ENCODE results near the gene PLOD2.

The PLOD2 gene

DNA sequence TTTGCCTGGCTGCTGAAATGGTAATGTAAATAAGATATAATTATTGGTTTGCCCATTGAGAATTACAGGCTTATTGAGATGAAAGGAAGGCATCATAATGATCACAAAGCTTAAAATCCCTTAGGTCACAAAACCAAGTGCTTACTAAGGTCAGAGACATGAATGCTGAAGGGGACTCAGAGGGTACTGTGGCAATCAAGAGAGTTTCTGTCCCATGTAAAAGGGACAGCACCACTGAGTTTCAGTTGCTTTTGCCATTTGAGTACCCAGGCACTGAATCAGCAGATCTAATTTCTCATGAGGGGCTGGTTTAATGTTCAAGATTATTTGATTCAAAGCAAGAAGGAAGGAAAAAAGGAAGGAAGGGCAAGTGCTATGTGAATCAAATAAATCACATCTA lies 127.0 kb downstream of the PLOD2 start:
- H3K4me1 ChIP-seq (ENCODE audit: control insufficient read depth, insufficient read depth, low read depth, low read length) = no peaks in the 10 kb centered on the region
- no peak overlapping the region for H2BK120ac ChIP-seq (ENCODE audit: low read depth, low read length)
- H2AK5ac ChIP-seq (ENCODE audit: low read length, severe bottlenecking) = no peak overlapping the region
- no peak overlapping the region for H3K9ac ChIP-seq (ENCODE audit: low read length)
- H3K23ac ChIP-seq (ENCODE audit: low read length in 2 of 2) = no peak overlapping the region
- H3K79me1 ChIP-seq (replicated peaks; ENCODE audit: low read length, poor library complexity, severe bottlenecking) = no peaks in the 10 kb centered on the region
- no peak overlapping the region for H2BK5ac ChIP-seq (ENCODE audit: low read depth, low read length, poor library complexity, severe bottlenecking)
- no peak overlapping the region for H4K8ac ChIP-seq (ENCODE audit: low read length)
- H3K27me3 ChIP-seq (ENCODE audit: control insufficient read depth in 1 of 2, insufficient read depth in 1 of 2, low read length in 2 of 2) = no peaks in the 10 kb centered on the region
- H2BK15ac ChIP-seq (ENCODE audit: low read depth, poor library complexity, severe bottlenecking) = no peak overlapping the region
- no peak overlapping the region for H3K27ac ChIP-seq (ENCODE audit: low read length, poor library complexity, severe bottlenecking)
- no peak for DNase-seq
- no peak overlapping the region for H3K4ac ChIP-seq (ENCODE audit: low read depth in 1 of 2, low read length in 2 of 2)
- no peak overlapping the region for H3K4me2 ChIP-seq (ENCODE audit: low read length, poor library complexity, severe bottlenecking)
- H3K14ac ChIP-seq (ENCODE audit: low read length in 2 of 2) = no peak overlapping the region
- no peak overlapping the region for H3K18ac ChIP-seq (ENCODE audit: low read depth in 1 of 2, low read length in 2 of 2)
- no peak overlapping the region for H2BK12ac ChIP-seq (ENCODE audit: low read length in 2 of 2)
- H4K91ac ChIP-seq (ENCODE audit: low read length) = no peak overlapping the region
- no peak overlapping the region for H2AFZ ChIP-seq (ENCODE audit: low read depth, low read length)
- no peak overlapping the region for H3K4me3 ChIP-seq (ENCODE audit: insufficient read depth in 1 of 2, low read depth in 1 of 2, low read length in 2 of 2)
- no peaks in the 10 kb centered on the region for H3K36me3 ChIP-seq (ENCODE audit: control insufficient read depth in 1 of 2, insufficient read depth in 2 of 2, low read depth in 1 of 2, low read length in 2 of 2)
- peaks cover 6% of the 10 kb centered on the region for H3K9me3 ChIP-seq (ENCODE audit: control insufficient read depth, low read length)

DNA sequence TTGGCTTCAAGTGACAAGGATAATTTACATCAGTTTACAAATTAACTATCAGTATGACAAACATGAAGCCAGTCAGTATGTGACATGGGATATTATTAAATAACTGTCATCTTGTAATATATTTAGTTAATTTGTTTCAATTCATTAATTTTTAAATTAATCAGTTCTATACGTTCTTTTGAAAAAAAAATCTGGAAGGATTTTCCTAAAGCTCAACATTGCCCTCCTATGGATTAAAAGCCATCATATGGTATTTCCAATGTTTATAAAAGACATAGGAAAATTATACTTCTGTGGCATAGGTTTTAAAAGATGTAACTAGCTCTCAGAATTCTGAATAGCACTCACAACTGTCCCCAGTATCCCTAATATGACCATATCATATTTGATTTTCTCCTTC lies 134.4 kb downstream of the PLOD2 start:
- Histone ChIP-seq H4K8ac (ENCODE audit: low read length) (no peak overlapping the region), H2AK5ac (ENCODE audit: low read length, severe bottlenecking) (no peak overlapping the region), H3K4me2 (ENCODE audit: low read length, poor library complexity, severe bottlenecking) (no peak overlapping the region), H2BK12ac (ENCODE audit: low read length in 2 of 2) (no peak overlapping the region), H2BK5ac (ENCODE audit: low read depth, low read length, poor library complexity, severe bottlenecking) (no peak overlapping the region), H3K9me3 (ENCODE audit: control insufficient read depth, low read length) (peaks cover 6% of the 10 kb centered on the region), H4K91ac (ENCODE audit: low read length) (no peak overlapping the region), H3K4ac (ENCODE audit: low read depth in 1 of 2, low read length in 2 of 2) (no peak overlapping the region), H3K79me1 (replicated peaks; ENCODE audit: low read length, poor library complexity, severe bottlenecking) (no peaks in the 10 kb centered on the region), H2BK120ac (ENCODE audit: low read depth, low read length) (no peak overlapping the region), H3K23ac (ENCODE audit: low read length in 2 of 2) (no peak overlapping the region), H3K14ac (ENCODE audit: low read length in 2 of 2) (no peak overlapping the region), H3K4me3 (ENCODE audit: insufficient read depth in 1 of 2, low read depth in 1 of 2, low read length in 2 of 2) (no peak overlapping the region), H3K4me1 (ENCODE audit: control insufficient read depth, insufficient read depth, low read depth, low read length) (no peaks in the 10 kb centered on the region), H3K27ac (ENCODE audit: low read length, poor library complexity, severe bottlenecking) (no peak overlapping the region), H3K27me3 (ENCODE audit: control insufficient read depth in 1 of 2, insufficient read depth in 1 of 2, low read length in 2 of 2) (no peaks in the 10 kb centered on the region), H3K18ac (ENCODE audit: low read depth in 1 of 2, low read length in 2 of 2) (no peak overlapping the region), H3K36me3 (ENCODE audit: control insufficient read depth in 1 of 2, insufficient read depth in 2 of 2, low read depth in 1 of 2, low read length in 2 of 2) (no peaks in the 10 kb centered on the region), H2BK15ac (ENCODE audit: low read depth, poor library complexity, severe bottlenecking) (no peak overlapping the region), H3K9ac (ENCODE audit: low read length) (no peak overlapping the region), H2AFZ (ENCODE audit: low read depth, low read length) (no peak overlapping the region)
- no CpG with 5 or more reads among the region's 1 CpG for whole genome bisulfite sequencing
- no peak for DNase-seq

DNA sequence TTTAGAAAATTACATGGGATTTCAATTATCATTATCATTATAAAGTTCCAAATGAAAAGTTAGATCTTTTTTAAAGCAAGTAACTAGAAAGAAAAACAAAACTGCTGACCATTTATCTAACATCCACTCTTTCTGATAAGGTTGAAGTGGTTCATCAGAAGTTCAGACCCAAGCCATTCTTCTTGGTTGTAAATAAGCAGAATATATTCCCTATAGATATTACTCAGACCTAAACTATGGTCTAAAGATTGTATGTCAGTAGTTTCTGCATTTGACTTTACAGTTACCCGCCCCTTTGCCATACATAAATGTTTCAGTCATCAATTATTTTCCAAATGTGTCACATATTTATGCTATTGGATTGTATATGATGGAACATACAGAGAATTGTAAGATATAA lies 136.7 kb downstream of the PLOD2 start:
- Histone ChIP-seq H3K27me3 (ENCODE audit: control insufficient read depth in 1 of 2, insufficient read depth in 1 of 2, low read length in 2 of 2) (no peaks in the 10 kb centered on the region), H3K79me1 (replicated peaks; ENCODE audit: low read length, poor library complexity, severe bottlenecking) (no peaks in the 10 kb centered on the region), H3K18ac (ENCODE audit: low read depth in 1 of 2, low read length in 2 of 2) (no peak overlapping the region)

DNA sequence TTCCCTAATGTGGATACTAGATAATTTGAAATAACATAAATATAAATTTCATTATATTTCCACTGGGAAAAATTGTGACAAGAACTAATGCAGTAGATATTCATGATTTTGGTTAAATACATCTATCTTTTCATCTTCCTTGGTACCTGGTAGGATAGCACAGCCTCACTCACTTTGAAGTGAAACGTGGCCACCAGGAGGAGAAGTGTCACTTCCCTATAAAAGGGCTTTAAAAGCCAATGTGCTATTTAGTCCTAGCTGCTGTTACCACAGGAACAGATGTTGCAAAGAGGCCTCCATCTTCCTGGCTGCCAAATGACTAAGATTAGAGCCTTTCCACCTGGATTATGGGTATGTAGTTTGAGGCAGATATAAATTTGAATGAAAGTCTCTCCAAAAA lies 140.0 kb downstream of the PLOD2 start:
- 69% methylated on average over 1 of the region's 1 CpG for WGBS

More for the DNA sequence above, 136.7 kb downstream of the PLOD2 start:
- no peaks in the 10 kb centered on the region for H3K9me3 ChIP-seq (ENCODE audit: control insufficient read depth, low read length)
- no peaks in the 10 kb centered on the region for H3K4me1 ChIP-seq (ENCODE audit: control insufficient read depth, insufficient read depth, low read depth, low read length)
- H3K9ac ChIP-seq (ENCODE audit: low read length) = no peak overlapping the region
- no peak overlapping the region for H3K23ac ChIP-seq (ENCODE audit: low read length in 2 of 2)
- no peak overlapping the region for H2BK120ac ChIP-seq (ENCODE audit: low read depth, low read length)
- no peak overlapping the region for H3K4ac ChIP-seq (ENCODE audit: low read depth in 1 of 2, low read length in 2 of 2)
- no peak overlapping the region for H4K91ac ChIP-seq (ENCODE audit: low read length)
- no peak overlapping the region for H3K14ac ChIP-seq (ENCODE audit: low read length in 2 of 2)
- WGBS = 100% methylated on average over 1 of the region's 1 CpG
- H2BK12ac ChIP-seq (ENCODE audit: low read length in 2 of 2) = no peak overlapping the region
- no peak for DNase-seq
- H3K4me3 ChIP-seq (ENCODE audit: insufficient read depth in 1 of 2, low read depth in 1 of 2, low read length in 2 of 2) = no peak overlapping the region
- no peak overlapping the region for H3K27ac ChIP-seq (ENCODE audit: low read length, poor library complexity, severe bottlenecking)
- no peak overlapping the region for H2BK5ac ChIP-seq (ENCODE audit: low read depth, low read length, poor library complexity, severe bottlenecking)
- H3K36me3 ChIP-seq (ENCODE audit: control insufficient read depth in 1 of 2, insufficient read depth in 2 of 2, low read depth in 1 of 2, low read length in 2 of 2) = no peaks in the 10 kb centered on the region
- H3K4me2 ChIP-seq (ENCODE audit: low read length, poor library complexity, severe bottlenecking) = no peak overlapping the region
- H2AK5ac ChIP-seq (ENCODE audit: low read length, severe bottlenecking) = no peak overlapping the region
- H4K8ac ChIP-seq (ENCODE audit: low read length) = no peak overlapping the region
- H2AFZ ChIP-seq (ENCODE audit: low read depth, low read length) = no peak overlapping the region
- H2BK15ac ChIP-seq (ENCODE audit: low read depth, poor library complexity, severe bottlenecking) = no peak overlapping the region

More for the DNA sequence above, 140.0 kb downstream of the PLOD2 start:
- H2BK5ac ChIP-seq (ENCODE audit: low read depth, low read length, poor library complexity, severe bottlenecking) = no peak overlapping the region
- H3K4me1 ChIP-seq (ENCODE audit: control insufficient read depth, insufficient read depth, low read depth, low read length) = no peaks in the 10 kb centered on the region
- H2BK15ac ChIP-seq (ENCODE audit: low read depth, poor library complexity, severe bottlenecking) = no peak overlapping the region
- H3K36me3 ChIP-seq (ENCODE audit: control insufficient read depth in 1 of 2, insufficient read depth in 2 of 2, low read depth in 1 of 2, low read length in 2 of 2) = no peaks in the 10 kb centered on the region
- H4K8ac ChIP-seq (ENCODE audit: low read length) = no peak overlapping the region
- H3K27me3 ChIP-seq (ENCODE audit: control insufficient read depth in 1 of 2, insufficient read depth in 1 of 2, low read length in 2 of 2) = no peaks in the 10 kb centered on the region
- no peak overlapping the region for H2AFZ ChIP-seq (ENCODE audit: low read depth, low read length)
- no peak overlapping the region for H3K4me3 ChIP-seq (ENCODE audit: insufficient read depth in 1 of 2, low read depth in 1 of 2, low read length in 2 of 2)
- H4K91ac ChIP-seq (ENCODE audit: low read length) = no peak overlapping the region
- no peak overlapping the region for H2BK12ac ChIP-seq (ENCODE audit: low read length in 2 of 2)
- H3K4me2 ChIP-seq (ENCODE audit: low read length, poor library complexity, severe bottlenecking) = no peak overlapping the region
- no peaks in the 10 kb centered on the region for H3K79me1 ChIP-seq (replicated peaks; ENCODE audit: low read length, poor library complexity, severe bottlenecking)
- no peak overlapping the region for H3K23ac ChIP-seq (ENCODE audit: low read length in 2 of 2)
- H3K14ac ChIP-seq (ENCODE audit: low read length in 2 of 2) = no peak overlapping the region
- H3K9me3 ChIP-seq (ENCODE audit: control insufficient read depth, low read length) = no peaks in the 10 kb centered on the region
- H2BK120ac ChIP-seq (ENCODE audit: low read depth, low read length) = no peak overlapping the region
- no peak overlapping the region for H3K18ac ChIP-seq (ENCODE audit: low read depth in 1 of 2, low read length in 2 of 2)
- H3K27ac ChIP-seq (ENCODE audit: low read length, poor library complexity, severe bottlenecking) = no peak overlapping the region
- H3K9ac ChIP-seq (ENCODE audit: low read length) = no peak overlapping the region
- H2AK5ac ChIP-seq (ENCODE audit: low read length, severe bottlenecking) = no peak overlapping the region
- H3K4ac ChIP-seq (ENCODE audit: low read depth in 1 of 2, low read length in 2 of 2) = no peak overlapping the region
- DNase-seq = no peak

All from mesenchymal stem cell (in vitro differentiated cells and primary cell).